ENCODE measurements around the gene DHX29. TPM values are rescaled to one million over a fixed set of nuclear protein-coding genes. Genes with fewer than 3 reads are reported as not detected.

DHX29 gene
- total RNA-seq, 4 donors from 2014 or later, result 23.0 to 29.2 (median 25.7) TPM

- no peak for ATAC-seq (ENCODE audit: low FRiP score)
- TF ChIP-seq CTCF (IDR thresholded peaks at IDR 0.05), result no peak
- no peak for DNase-seq (ENCODE audit: low spot score)
These were observed 28.7 kb downstream of the DHX29 start for GRCh38 chr5:55278778-55279177.

- no peak for TF ChIP-seq CTCF (IDR thresholded peaks at IDR 0.05)
- DNase-seq (ENCODE audit: low spot score) (no peak), ATAC-seq (ENCODE audit: low FRiP score) (no peak)
These were observed 30.7 kb downstream of the DHX29 start for GRCh38 chr5:55276771-55277170.

- no peak for TF ChIP-seq CTCF (IDR thresholded peaks at IDR 0.05)
- DNase-seq (ENCODE audit: low spot score) (no peak), ATAC-seq (ENCODE audit: low FRiP score) (no peak)
These were observed 49.2 kb downstream of the DHX29 start for GRCh38 chr5:55258339-55258738.

GRCh38 chr5:55254802-55255201, 52.7 kb downstream of the DHX29 start:
- ATAC-seq (ENCODE audit: low FRiP score) (no peak), DNase-seq (ENCODE audit: low spot score) (no peak)
- no peak for TF ChIP-seq CTCF (IDR thresholded peaks at IDR 0.05)

GRCh38 chr5:55250064-55250463, 57.4 kb downstream of the DHX29 start:
- ATAC-seq (ENCODE audit: low FRiP score), result no peak
- no peak for DNase-seq (ENCODE audit: low spot score)
- TF ChIP-seq CTCF (IDR thresholded peaks at IDR 0.05), result no peak

- DNase-seq (ENCODE audit: low spot score) (no peak), ATAC-seq (ENCODE audit: low FRiP score) (no peak)
- no peak for TF ChIP-seq CTCF (IDR thresholded peaks at IDR 0.05)
These were observed 65.7 kb downstream of the DHX29 start for GRCh38 chr5:55241746-55242145.

- no peak for DNase-seq (ENCODE audit: low spot score)
- TF ChIP-seq CTCF (IDR thresholded peaks at IDR 0.05), result no peak
- no peak for ATAC-seq (ENCODE audit: low FRiP score)
These were observed 70.7 kb downstream of the DHX29 start for GRCh38 chr5:55236800-55237199.
